HG03469 (cell line): ENCODE measurements around the gene DYNLT2.

Experiments
- ATAC-seq: cut with Tn5 transposase; IDR thresholded peaks from one replicate; pipeline ENCODE4 v1.9.1; 2021; ENCODE audit warnings: mild to moderate bottlenecking, moderate library complexity, moderate number of reproducible peaks; ENCODE audit not compliant: unreplicated experiment

The DYNLT2 gene

GRCh38 chr6:169751242-169752073 lies at the start of gene DYNLT2, which contains the start of gene ERMARD:
Gene DYNLT2 (minus strand): TSS chr6:169751572. CDS start chr6:169751458, 114 bp downstream.
Gene ERMARD (plus strand): TSS chr6:169751622. CDS start chr6:169751658, 36 bp downstream.
- peak; percentile 89 for ATAC-seq

GRCh38 chr6:169800668-169801395 lies 49.5 kb upstream of the DYNLT2 start:
- ATAC-seq, result no peak

GRCh38 chr6:169800116-169800667 lies 48.8 kb upstream of the DYNLT2 start:
- no peak for ATAC-seq

- no peak for ATAC-seq
Observed at GRCh38 chr6:169799474-169799926, 48.1 kb upstream of the DYNLT2 start.

- no peak for ATAC-seq
Observed at GRCh38 chr6:169798764-169799473, 47.5 kb upstream of the DYNLT2 start.

GRCh38 chr6:169795196-169795595 lies 43.8 kb upstream of the DYNLT2 start:
- ATAC-seq, result no peak

GRCh38 chr6:169794317-169795055 lies 43.1 kb upstream of the DYNLT2 start:
- no peak for ATAC-seq

GRCh38 chr6:169793408-169793807 lies 42.0 kb upstream of the DYNLT2 start:
- ATAC-seq, result no peak

- ATAC-seq, result no peak
Observed at GRCh38 chr6:169792306-169793015, 41.1 kb upstream of the DYNLT2 start.

- no peak for ATAC-seq
Observed at GRCh38 chr6:169791721-169792131, 40.4 kb upstream of the DYNLT2 start.

GRCh38 chr6:169789944-169790927 lies 38.9 kb upstream of the DYNLT2 start:
- ATAC-seq, result peak; percentile 88

GRCh38 chr6:169789146-169789943 lies 38.0 kb upstream of the DYNLT2 start:
- no peak for ATAC-seq

GRCh38 chr6:169788809-169789145 lies 37.4 kb upstream of the DYNLT2 start:
- ATAC-seq, result no peak

- no peak for ATAC-seq
Observed at GRCh38 chr6:169787797-169788196, 36.4 kb upstream of the DYNLT2 start.

GRCh38 chr6:169786349-169786748 lies 35.0 kb upstream of the DYNLT2 start:
- no peak for ATAC-seq

- no peak for ATAC-seq
Observed at GRCh38 chr6:169785566-169785965, 34.2 kb upstream of the DYNLT2 start.

GRCh38 chr6:169784821-169785340 lies 33.5 kb upstream of the DYNLT2 start:
- ATAC-seq, result no peak
